ENCODE results near the gene SPON2.

The SPON2 gene

GRCh38 chr4:1174941-1175634 is 2.7 kb upstream of the SPON2 start:
- in situ Hi-C loops (cut with HindIII; ENCODE audit: low sequenced_read_pairs): loop anchor here (5.0 to 25.0 kb wide), 2 partner anchors 57 to 462 kb away; no protein-coding TSS in a partner anchor

GRCh38 chr4:1172971-1173757 is 781 bp upstream of the SPON2 start:
- in situ Hi-C loops (cut with HindIII; ENCODE audit: low sequenced_read_pairs): loop anchor here (5.0 to 25.0 kb wide), 2 partner anchors 59 to 464 kb away; no protein-coding TSS in a partner anchor

DNA sequence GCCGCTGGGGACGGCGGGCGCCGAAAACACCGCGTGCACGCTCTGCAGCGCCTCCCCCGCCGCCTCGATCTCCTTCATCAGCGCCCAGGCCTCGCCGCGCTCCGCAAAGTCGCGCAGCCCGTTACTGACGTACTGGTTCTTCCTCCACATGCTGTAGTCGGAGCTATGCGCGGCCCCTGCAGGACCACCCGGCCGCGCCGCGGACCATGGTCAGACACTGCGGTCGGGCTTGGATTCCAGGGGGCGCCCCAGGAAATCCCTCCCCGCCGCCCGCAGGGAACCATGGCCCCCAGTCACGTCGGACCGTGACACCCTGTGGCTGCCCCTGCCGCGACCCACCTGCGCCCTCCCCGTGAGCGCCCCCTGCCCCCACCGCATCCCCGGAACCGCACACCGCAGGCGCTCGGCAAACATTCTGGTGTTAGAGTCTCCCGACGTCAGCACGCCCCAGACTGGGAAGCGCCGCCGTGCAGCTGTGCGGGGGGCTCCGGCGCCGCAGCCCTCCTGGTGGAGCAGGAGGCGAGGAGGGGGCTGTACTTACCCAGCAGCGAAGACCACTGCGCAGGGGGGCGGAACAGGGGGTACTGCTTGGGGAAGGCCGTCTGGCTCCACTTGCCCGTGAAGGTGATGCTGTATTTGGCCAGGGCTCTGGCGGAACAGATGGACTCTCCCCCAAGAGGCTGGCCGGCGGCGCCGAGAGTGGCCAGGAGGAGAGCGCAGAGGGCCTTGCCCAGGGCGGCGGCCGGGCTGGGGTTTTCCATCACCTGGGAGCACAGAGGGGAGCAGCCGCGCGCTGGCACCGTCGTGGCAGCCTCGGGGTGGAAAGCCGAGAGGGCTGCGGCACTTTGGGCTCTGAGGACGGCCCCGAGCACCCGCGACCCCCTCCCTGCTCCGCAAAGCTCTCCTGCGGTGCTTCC is 814 bp downstream of the SPON2 start:
- in situ Hi-C loops (cut with HindIII; ENCODE audit: low sequenced_read_pairs): loop anchor here (5.0 to 25.0 kb wide), 2 partner anchors 61 to 466 kb away; no protein-coding TSS in a partner anchor

GRCh38 chr4:1170976-1171310 is 1.4 kb downstream of the SPON2 start:
- in situ Hi-C loops (cut with HindIII; ENCODE audit: low sequenced_read_pairs): loop anchor here (5.0 to 25.0 kb wide), 2 partner anchors 61 to 466 kb away; no protein-coding TSS in a partner anchor

GRCh38 chr4:1170156-1170975 is 2.0 kb downstream of the SPON2 start:
- in situ Hi-C loops (cut with HindIII; ENCODE audit: low sequenced_read_pairs): loop anchor here (5.0 to 25.0 kb wide), 2 partner anchors 62 to 467 kb away; no protein-coding TSS in a partner anchor

- in situ Hi-C loops (cut with HindIII; ENCODE audit: low sequenced_read_pairs): loop anchor here (5.0 to 25.0 kb wide), 2 partner anchors 63 to 468 kb away; no protein-coding TSS in a partner anchor
Observed at GRCh38 chr4:1169691-1170096, 2.7 kb downstream of the SPON2 start.

DNA sequence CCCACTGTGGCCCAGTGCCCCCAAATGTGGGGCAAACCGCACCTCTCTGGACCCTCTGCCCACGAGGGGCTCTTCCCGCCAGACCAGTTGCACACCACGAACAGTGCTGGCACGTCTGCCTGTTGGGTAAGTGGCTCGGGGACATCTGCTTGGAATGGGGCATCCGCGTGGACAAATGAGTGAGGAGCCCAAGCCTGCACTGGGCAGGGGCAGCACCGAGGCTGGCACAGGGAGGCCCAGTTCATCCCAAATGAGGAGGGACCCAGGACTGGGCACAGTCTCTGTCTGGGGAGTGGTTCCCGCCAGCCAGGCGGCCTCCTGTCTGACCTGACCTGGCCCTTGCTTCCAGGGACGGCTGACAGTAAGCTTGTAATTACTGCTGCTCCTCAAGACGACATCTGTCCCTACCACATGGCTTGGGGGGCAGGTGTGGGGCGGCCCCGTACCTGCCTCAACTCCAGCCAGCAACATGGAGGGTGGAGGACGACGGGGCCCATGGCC is 3.2 kb downstream of the SPON2 start:
- in situ Hi-C loops (cut with HindIII; ENCODE audit: low sequenced_read_pairs): loop anchor here (25.0 kb wide), 1 partner anchor 468 kb away; no protein-coding TSS in a partner anchor

GRCh38 chr4:1168191-1169101 is 3.9 kb downstream of the SPON2 start:
- in situ Hi-C loops (cut with HindIII; ENCODE audit: low sequenced_read_pairs): loop anchor here (25.0 kb wide), 1 partner anchor 469 kb away; no protein-coding TSS in a partner anchor

DNA sequence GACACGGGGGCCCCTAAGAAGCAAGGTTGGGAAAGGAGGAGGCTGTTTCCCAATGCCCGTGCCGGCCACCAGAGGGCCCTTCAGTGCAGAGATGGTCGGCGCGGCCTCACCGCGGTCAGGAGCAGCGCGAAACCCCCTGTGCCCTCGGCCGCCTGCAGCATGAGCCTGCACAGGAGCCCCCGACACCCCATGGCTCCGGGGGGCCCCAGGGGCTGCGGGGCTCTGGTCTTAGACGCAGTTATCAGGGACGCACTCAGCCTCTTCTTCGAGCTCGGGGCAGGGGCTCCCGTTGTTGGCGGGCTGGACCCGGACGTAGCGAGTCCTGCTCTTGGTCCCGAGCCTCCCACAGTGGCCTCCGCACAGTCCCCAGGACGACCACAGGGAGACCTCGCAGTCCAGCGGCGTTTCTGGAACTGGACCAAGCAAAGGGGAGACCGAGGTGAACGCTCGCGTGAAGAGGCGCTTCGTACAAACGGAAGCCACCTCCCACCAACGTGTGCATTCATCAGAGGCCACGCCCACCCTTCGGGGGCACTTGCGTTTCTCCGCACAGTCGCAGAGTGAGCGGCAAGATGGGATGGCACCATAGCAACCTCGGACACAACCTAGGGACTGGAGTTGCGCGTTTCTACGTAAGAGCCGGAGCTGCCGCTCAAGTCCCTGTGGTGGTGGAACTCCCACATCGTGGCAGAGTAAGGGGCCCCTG is 5.0 kb downstream of the SPON2 start:
- in situ Hi-C loops (cut with HindIII; ENCODE audit: low sequenced_read_pairs): loop anchor here (25.0 kb wide), 1 partner anchor 470 kb away; no protein-coding TSS in a partner anchor

DNA sequence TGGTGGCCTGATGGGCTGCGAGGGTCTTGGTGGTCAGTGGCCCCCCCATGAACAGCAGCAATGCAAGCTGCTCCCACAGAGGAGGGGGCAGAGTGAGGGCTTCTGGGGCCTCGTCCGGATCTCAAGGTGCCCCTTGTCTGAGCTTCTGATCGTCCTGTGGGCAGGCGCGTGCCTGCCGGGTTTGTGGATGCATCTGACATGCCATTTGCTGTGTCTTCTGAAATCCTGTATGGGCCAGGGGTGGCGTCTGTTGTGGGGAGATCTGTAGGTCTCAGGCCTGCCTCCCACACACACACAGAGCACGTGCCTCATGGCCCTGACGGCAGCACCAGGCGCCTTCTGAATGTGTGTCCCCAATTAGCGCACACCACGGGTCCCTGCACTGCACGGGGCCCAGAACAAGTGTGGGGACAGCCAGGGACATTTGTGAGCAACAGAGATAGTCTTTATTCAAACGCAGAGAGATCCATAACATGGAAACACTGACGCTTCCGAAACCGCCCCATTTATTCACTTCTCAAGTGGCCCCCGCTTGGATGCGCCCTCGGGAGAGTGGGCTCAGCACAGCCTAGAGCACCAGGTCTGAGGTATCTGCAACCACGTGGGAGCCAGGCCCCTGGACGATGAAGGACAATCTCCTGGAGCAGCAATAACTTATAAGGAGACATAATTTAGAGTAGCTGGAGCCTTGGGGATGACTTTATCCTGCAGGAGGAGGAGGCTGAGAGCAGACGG is 5.7 kb downstream of the SPON2 start:
- in situ Hi-C loops (cut with HindIII; ENCODE audit: low sequenced_read_pairs): loop anchor here (25.0 kb wide), 1 partner anchor 471 kb away; no protein-coding TSS in a partner anchor

DNA sequence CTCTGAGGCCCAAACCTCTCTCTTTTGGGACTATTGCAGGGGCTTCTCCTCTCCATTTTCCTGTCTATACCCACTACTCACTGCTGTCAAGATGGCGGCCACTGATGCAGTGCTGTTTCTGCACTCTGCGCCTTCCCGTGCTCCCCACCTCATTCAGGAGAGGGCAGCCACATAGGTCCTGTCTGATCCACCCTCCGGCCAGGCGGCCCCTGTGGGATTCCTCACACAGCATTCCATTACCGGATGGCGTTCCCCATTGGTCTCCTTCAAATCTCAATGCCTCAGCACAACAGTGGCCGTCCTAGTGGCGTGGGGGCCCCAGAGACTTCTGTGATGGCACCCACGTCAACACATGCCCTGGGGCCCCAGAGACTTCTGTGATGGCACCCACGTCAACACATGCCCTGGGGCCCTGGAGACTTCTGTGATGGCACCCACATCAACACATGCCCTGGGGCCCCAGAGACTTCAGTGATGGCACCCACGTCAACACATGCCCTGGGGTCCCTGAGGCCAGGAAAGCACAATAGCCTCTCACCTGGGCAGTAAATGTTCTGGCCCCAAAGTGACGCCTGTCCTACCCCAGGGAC is 7.3 kb downstream of the SPON2 start:
- in situ Hi-C loops (cut with HindIII; ENCODE audit: low sequenced_read_pairs): loop anchor here (25.0 kb wide), 1 partner anchor 472 kb away; no protein-coding TSS in a partner anchor

- in situ Hi-C loops (cut with HindIII; ENCODE audit: low sequenced_read_pairs): loop anchor here (25.0 kb wide), 1 partner anchor 473 kb away; no protein-coding TSS in a partner anchor
Observed at GRCh38 chr4:1164444-1164843, 7.9 kb downstream of the SPON2 start.

GRCh38 chr4:1164040-1164439 is 8.3 kb downstream of the SPON2 start:
- in situ Hi-C loops (cut with HindIII; ENCODE audit: low sequenced_read_pairs): loop anchor here (25.0 kb wide), 1 partner anchor 473 kb away; no protein-coding TSS in a partner anchor

DNA sequence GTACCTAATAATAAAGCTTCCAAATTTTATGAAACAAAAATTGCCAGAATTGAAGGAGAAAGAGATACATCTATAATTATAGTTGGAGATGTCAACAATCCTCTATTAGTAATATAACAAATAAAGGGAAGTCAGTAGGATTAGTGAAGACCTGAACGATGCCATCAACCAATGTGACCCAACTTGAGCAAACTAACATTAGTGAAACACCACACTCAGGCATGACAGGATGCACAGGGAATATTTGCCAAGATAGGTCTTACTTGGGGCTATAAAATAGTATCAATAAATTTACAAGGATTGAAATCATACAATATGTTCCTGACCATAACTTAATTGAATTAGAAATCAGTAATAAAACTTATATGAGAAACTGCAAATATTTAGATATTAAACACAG is 12.0 kb downstream of the SPON2 start:
- in situ Hi-C loops (cut with HindIII; ENCODE audit: low sequenced_read_pairs): loop anchor here (25.0 kb wide), 1 partner anchor 477 kb away; no protein-coding TSS in a partner anchor

GRCh38 chr4:1156069-1156468 is 16.3 kb downstream of the SPON2 start:
- in situ Hi-C loops (cut with HindIII; ENCODE audit: low sequenced_read_pairs): loop anchor here (25.0 kb wide), 1 partner anchor 481 kb away; no protein-coding TSS in a partner anchor

- in situ Hi-C loops (cut with HindIII; ENCODE audit: low sequenced_read_pairs): loop anchor here (25.0 kb wide), 1 partner anchor 482 kb away; no protein-coding TSS in a partner anchor
Observed at GRCh38 chr4:1155314-1155713, 17.1 kb downstream of the SPON2 start.

Data from endothelial cell of hepatic sinusoid (primary cell).